ENCODE results near the gene CHI3L1. TPM values are rescaled to one million over a fixed set of nuclear protein-coding genes. Genes with fewer than 3 reads are reported as not detected.

CHI3L1 gene
- total and polyA plus RNA-seq, 11 donors = 0.15 to 27.1 (median 1.3) TPM; not detected in 1

DNA sequence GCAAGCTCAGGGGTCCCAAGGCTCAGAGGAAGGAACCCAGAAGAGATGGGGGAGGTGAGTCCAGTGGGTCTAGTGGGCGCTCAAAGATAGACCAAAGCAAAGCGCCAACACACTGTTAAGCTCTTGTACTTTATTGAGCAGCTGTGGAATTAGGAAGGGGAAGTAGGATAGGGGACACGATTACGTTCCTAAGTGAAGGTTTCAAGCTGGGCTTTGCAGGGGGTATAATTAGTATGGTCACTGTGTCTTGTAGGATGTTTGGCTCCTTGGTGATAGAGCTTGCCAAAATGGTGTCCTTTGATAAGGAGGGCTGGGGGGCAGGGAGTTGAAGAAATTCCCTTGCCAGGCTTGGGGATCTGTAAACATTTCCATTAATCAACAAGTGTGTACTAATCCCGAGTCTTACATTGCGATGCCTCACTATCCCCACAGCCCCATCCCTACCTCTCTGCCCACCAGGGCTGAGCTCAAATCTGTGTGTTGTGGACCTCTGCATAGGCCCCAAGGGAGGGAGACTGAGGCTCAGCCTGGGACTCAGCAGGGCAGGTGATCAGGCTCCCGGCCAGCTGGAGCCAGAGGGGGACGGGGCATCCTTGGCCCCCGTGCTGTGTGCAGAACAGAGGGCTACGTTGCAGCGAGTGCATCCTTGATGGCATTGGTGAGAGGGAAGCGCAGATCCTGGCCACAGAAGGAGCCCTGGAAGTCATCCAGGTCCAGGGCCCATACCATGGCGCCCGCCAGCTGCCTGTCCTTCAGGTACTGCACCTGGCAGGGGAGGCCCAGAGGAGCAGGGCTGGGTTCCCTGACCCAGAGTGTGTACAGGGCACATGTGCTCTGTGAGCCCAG lies 7.5 kb downstream of the CHI3L1 start:
- Histone ChIP-seq H3K9me3 (no peaks in the 10 kb centered on the region), H3K4me3 (no peak overlapping the region), H3K27me3 (no peaks in the 10 kb centered on the region), H3K36me3 (no peaks in the 10 kb centered on the region), H3K27ac (no peak overlapping the region), H3K4me1 (peaks cover 0 to 19% (median 0%) of the 10 kb centered on the region in 12 donors)
- WGBS, 4 donors = 92 to 94% (median 93%) methylated on average over 13 to 14 of the region's 14 CpGs
- ATAC-seq (no peak), DNase-seq (peak in 1 of 5 donors; percentile 58)
- TF ChIP-seq POLR2A (IDR thresholded peaks at IDR 0.05) = no peak
- TF ChIP-seq, protein P1, sequence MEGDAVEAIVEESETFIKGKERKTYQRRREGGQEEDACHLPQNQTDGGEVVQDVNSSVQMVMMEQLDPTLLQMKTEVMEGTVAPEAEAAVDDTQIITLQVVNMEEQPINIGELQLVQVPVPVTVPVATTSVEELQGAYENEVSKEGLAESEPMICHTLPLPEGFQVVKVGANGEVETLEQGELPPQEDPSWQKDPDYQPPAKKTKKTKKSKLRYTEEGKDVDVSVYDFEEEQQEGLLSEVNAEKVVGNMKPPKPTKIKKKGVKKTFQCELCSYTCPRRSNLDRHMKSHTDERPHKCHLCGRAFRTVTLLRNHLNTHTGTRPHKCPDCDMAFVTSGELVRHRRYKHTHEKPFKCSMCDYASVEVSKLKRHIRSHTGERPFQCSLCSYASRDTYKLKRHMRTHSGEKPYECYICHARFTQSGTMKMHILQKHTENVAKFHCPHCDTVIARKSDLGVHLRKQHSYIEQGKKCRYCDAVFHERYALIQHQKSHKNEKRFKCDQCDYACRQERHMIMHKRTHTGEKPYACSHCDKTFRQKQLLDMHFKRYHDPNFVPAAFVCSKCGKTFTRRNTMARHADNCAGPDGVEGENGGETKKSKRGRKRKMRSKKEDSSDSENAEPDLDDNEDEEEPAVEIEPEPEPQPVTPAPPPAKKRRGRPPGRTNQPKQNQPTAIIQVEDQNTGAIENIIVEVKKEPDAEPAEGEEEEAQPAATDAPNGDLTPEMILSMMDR (IDR thresholded peaks at IDR 0.05) = no peak
- intact Hi-C loops (cut with DNase I) = no loop called here

DNA sequence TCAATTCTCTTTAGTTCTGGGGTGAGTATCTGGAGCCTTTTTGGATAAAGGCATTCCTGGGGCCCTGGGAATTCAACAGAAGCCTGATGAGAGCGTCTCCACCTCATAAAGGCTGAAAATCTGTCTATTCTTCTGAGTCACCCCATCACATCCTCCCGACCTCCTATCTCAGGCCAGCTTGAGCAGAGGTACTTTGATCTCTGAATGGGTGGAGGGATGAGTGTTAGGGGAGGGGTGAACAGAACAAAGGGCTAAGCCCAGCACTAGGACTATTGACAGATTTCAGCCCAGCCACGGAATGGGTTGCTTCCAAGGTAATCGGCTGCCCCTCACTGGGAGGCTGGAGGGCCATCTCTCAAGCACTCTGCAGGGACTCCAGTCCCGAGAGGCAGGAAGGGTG lies 8.4 kb downstream of the CHI3L1 start:
- Histone ChIP-seq H3K27me3 (no peaks in the 10 kb centered on the region), H3K27ac (no peak overlapping the region), H3K4me3 (no peak overlapping the region), H3K9me3 (no peaks in the 10 kb centered on the region), H3K36me3 (no peaks in the 10 kb centered on the region), H3K4me1 (peaks cover 0 to 19% (median 0%) of the 10 kb centered on the region in 12 donors)
- intact Hi-C loops (cut with DNase I) = no loop called here
- no peak for ATAC-seq
- no peak for TF ChIP-seq POLR2A (IDR thresholded peaks at IDR 0.05)
- TF ChIP-seq, protein P1 (IDR thresholded peaks at IDR 0.05) = no peak
- peak in 1 of 5 donors; percentile 15 for DNase-seq
- WGBS, 4 donors = 70 to 91% (median 77%) methylated on average over 5 of the region's 5 CpGs

DNA sequence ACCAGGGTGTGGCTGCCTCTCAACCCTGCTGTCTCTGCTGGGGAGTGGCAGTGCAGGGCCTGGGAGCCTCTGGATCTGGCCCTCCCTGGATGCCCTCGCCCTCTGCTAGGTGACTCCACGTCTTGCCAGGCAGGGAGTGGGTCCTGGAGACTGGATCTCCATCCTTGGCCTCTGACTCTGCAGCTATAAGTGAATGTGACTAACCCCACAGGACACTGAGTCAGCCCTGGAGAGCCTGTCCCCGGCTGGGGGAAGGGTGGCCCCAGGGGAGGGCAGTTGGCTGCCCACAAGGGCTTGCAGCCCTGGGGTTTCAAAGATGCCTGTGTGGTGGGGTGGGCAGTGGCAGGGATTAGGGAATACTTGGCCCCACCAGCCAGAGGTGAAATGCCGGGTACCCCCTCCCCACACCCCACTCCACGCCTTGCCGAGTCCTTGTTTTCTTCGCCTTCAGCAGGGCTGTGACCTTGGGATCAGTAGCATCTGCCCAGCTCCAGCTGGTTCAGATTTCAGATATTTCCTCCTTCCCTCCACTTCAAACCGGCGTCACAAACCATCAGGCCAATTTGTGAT lies 8.9 kb downstream of the CHI3L1 start:
- TF ChIP-seq, protein P1 (IDR thresholded peaks at IDR 0.05) = no peak
- no peak for TF ChIP-seq POLR2A (IDR thresholded peaks at IDR 0.05)
- 62 to 68% (median 65%) methylated on average over 8 to 9 of the region's 9 CpGs for WGBS, 4 donors
- H3K27me3 ChIP-seq = no peaks in the 10 kb centered on the region
- H3K27ac ChIP-seq = no peak overlapping the region
- no peaks in the 10 kb centered on the region for H3K9me3 ChIP-seq
- DNase-seq = peak in 2 of 5 donors; percentile 44 to 47
- intact Hi-C loops (cut with DNase I) = no loop called here
- ATAC-seq = no peak
- H3K4me3 ChIP-seq = no peak overlapping the region
- H3K4me1 ChIP-seq = peaks cover 0 to 19% (median 0%) of the 10 kb centered on the region in 12 donors
- no peaks in the 10 kb centered on the region for H3K36me3 ChIP-seq

DNA sequence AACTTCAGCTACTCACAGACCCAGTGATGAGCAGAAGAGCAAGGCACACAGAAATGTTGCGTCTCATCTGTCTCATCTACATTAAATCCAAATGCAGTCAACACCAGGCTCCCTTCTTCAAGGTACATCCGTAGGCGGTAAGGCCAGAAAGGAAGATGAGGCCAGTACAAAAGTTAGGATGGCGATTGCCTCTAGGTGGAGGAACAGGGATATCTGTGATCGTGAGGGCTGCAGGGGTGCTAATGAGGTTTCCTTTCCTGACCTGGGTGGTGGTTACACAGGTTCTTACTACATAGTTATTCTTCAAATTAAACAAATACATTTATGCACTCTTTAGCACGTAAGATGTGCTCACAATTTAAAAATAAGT lies 9.5 kb downstream of the CHI3L1 start:
- no peaks in the 10 kb centered on the region for H3K36me3 ChIP-seq
- DNase-seq (no peak), ATAC-seq (no peak)
- WGBS, 4 donors = 90 to 96% (median 90%) methylated on average over 6 of the region's 6 CpGs
- H3K27me3 ChIP-seq = no peaks in the 10 kb centered on the region
- intact Hi-C loops (cut with DNase I) = no loop called here
- H3K4me1 ChIP-seq = peaks cover 0 to 19% (median 0%) of the 10 kb centered on the region in 12 donors
- TF ChIP-seq POLR2A (IDR thresholded peaks at IDR 0.05) = no peak
- TF ChIP-seq, protein P1 (IDR thresholded peaks at IDR 0.05) = no peak
- no peak overlapping the region for H3K4me3 ChIP-seq
- no peak overlapping the region for H3K27ac ChIP-seq
- no peaks in the 10 kb centered on the region for H3K9me3 ChIP-seq
